K562 (cell line): ENCODE measurements around the gene ZNF385D. TPM values are rescaled to one million over a fixed set of nuclear protein-coding genes. Genes with fewer than 3 reads are reported as not detected.

Experiments
- ATAC-seq: fragments of 200-7000 bp; cut with Tn5 transposase; 3 replicates; pipeline ENCODE4 v1.9.1; 2020; ENCODE audit warnings: moderate library complexity
- BruUV-seq: library from RNA; stranded (reverse); fragments of 400-500 nt; replicated peaks from 2 replicates; lab custom pipeline; 2021; lab: Mats Ljungman, UMichigan
- CTCF ChIA-PET: fragments of 300-600 bp; formaldehyde crosslinking; extraction: SDS; loops from one replicate; lab custom pipeline; 2021; ENCODE audit warnings: low intra/inter-chr PET ratio; lab: Yijun Ruan, JAX
- POLR2A ChIA-PET: fragments of 300-600, 350-650 bp; sonication (Branson Sonifier 250); formaldehyde crosslinking; extraction: SDS; loops from one replicate; lab custom pipeline; 2021; ENCODE audit warnings: antibody characterized with exemption, inconsistent platforms; lab: Yijun Ruan, JAX
- DNase-seq, 4 experiments: peaks; one replicate each; pipeline versions ENCODE4 v3.0.0 to v3.0.0-alpha.2; 2011 to 2018; ENCODE audit warnings: low spot score in 3 of 4, mixed read lengths in 3 of 4; ENCODE audit errors: extremely low read depth in 1 of 4
- FAIRE-seq: peaks from 2 replicates; lab custom pipeline; 2011; peaks lifted over from hg19 to GRCh38; lab: Jason Lieb, UNC
- H2AFZ ChIP-seq: 2 replicates; pipeline ENCODE4 v1.6.0; 2011; ENCODE audit warnings: low read depth, low read length, control low read depth, inconsistent platforms
- H3K27ac ChIP-seq: fragments of 200-600 bp; 3 replicates; pipeline ENCODE4 v1.8.0; 2011; ENCODE audit warnings: low read depth, mild to moderate bottlenecking, control low read depth, inconsistent platforms, low read length, moderate library complexity, mixed read lengths; ENCODE audit errors: extremely low read depth
- H3K27me3 ChIP-seq, 2 experiments: fragments of 300-600 bp in 1 of 2; 2 replicates in 1 of 2; 3 replicates in 1 of 2; pipeline versions ENCODE4 v1.6.0 to v1.8.0; 2011; ENCODE audit warnings: inconsistent platforms in 2 of 2, low read length in 2 of 2, mild to moderate bottlenecking in 1 of 2, mixed read lengths in 1 of 2, moderate library complexity in 1 of 2; ENCODE audit not compliant: control insufficient read depth in 2 of 2, insufficient read depth in 2 of 2
- H3K36me3 ChIP-seq: fragments of 300-600 bp; 3 replicates; pipeline ENCODE4 v1.8.0; 2011; ENCODE audit warnings: mild to moderate bottlenecking, low read length, inconsistent platforms; ENCODE audit not compliant: control insufficient read depth, insufficient read depth
- H3K4me1 ChIP-seq, 2 experiments: fragments of 200-600 bp in 1 of 2; replicated peaks in 1 of 2; 2 replicates in 1 of 2; 3 replicates in 1 of 2; pipeline versions ENCODE4 v1.5.1 to v1.8.0; 2011; ENCODE audit warnings: inconsistent platforms in 2 of 2, low read length in 2 of 2, mild to moderate bottlenecking in 1 of 2, mixed read lengths in 1 of 2, moderate library complexity in 1 of 2; ENCODE audit not compliant: control insufficient read depth in 2 of 2, insufficient read depth in 2 of 2
- H3K4me2 ChIP-seq: 2 replicates; pipeline ENCODE4 v1.6.1; 2011; ENCODE audit warnings: low read length, control low read depth, inconsistent platforms, mixed read lengths; ENCODE audit not compliant: insufficient read depth
- H3K4me3 ChIP-seq: fragments of 200-600 bp; sonication (generic), shearing (Covaris generic); 2 replicates; pipeline ENCODE4 v1.5.1; 2016; ENCODE audit warnings: control low read depth, inconsistent platforms
- H3K79me2 ChIP-seq: fragments of 200-600 bp; 3 replicates; pipeline ENCODE4 v1.8.0; 2011; ENCODE audit warnings: low read length, inconsistent platforms; ENCODE audit not compliant: control insufficient read depth, insufficient read depth
- H3K9ac ChIP-seq, 2 experiments: 2 replicates each; pipeline versions ENCODE4 v1.6.0 to v1.6.1; 2011; ENCODE audit warnings: low read depth in 2 of 2, low read length in 2 of 2, control low read depth in 1 of 2, inconsistent platforms in 1 of 2, mild to moderate bottlenecking in 1 of 2, mixed read lengths in 1 of 2; ENCODE audit not compliant: insufficient read depth in 1 of 2
- H3K9me1 ChIP-seq: one replicate; pipeline ENCODE4 v1.6.0; 2011; ENCODE audit warnings: inconsistent platforms, mild to moderate bottlenecking, low read length, moderate library complexity; ENCODE audit not compliant: control insufficient read depth, insufficient read depth
- H3K9me3 ChIP-seq: replicated peaks from 2 replicates; pipeline ENCODE4 v1.5.1; 2011; ENCODE audit warnings: low read depth, low read length, inconsistent platforms; ENCODE audit not compliant: control insufficient read depth, insufficient read depth
- H4K20me1 ChIP-seq: replicated peaks from 2 replicates; pipeline ENCODE4 v1.6.1; 2011; ENCODE audit warnings: low read length, inconsistent platforms, mixed read lengths; ENCODE audit not compliant: control insufficient read depth, insufficient read depth
- CEBPG ChIP-seq, 3 experiments: fragments of 200-800 bp in 1 of 3; sonication (Bioruptor generic) in 1 of 3; sonication (generic) in 1 of 3; formaldehyde crosslinking in 1 of 3; IDR thresholded peaks in 2 of 3; conservative IDR thresholded peaks in 1 of 3; 2 replicates each; pipeline versions ENCODE4 v1.6.1 to v1.8.0; 2016 to 2022; ENCODE audit warnings: missing compliant biosample characterization in 2 of 3, missing genetic modification characterization in 2 of 3, mild to moderate bottlenecking in 1 of 3, missing genetic modification reagents in 1 of 3
- YY1 ChIP-seq, 3 experiments: IDR thresholded peaks; 2 replicates each; pipeline ENCODE4 v1.6.1; 2011; ENCODE audit warnings: low read length in 2 of 3, mild to moderate bottlenecking in 2 of 3, moderate library complexity in 2 of 3, borderline replicate concordance in 1 of 3, control low read depth in 1 of 3, low read depth in 1 of 3; ENCODE audit not compliant: insufficient read depth in 3 of 3, insufficient replicate concordance in 2 of 3, control insufficient read depth in 1 of 3, insufficient read length in 1 of 3; ENCODE audit errors: extremely low read depth in 1 of 3
- WGBS: fragments of 100-300 bp; shearing (Covaris generic); methylation state at CpG from one replicate; pipeline ENCODE4 v1.1.6; 2016; ENCODE audit warnings: low coverage, mixed read lengths; ENCODE audit not compliant: insufficient coverage; ENCODE audit errors: missing lambda C conversion rate; 5-methylcytosine and 5-hydroxymethylcytosine counted together
- in situ Hi-C: fragments of 300-500 bp; cut with MboI; formaldehyde crosslinking; loops from 4 replicates; pipeline ENCODE4 v1.15.0; 2018; ENCODE audit warnings: inconsistent platforms, mixed read lengths
- intact Hi-C: fragments of 100-400 bp; cut with micrococcal nuclease; formaldehyde crosslinking; loops from 2 replicates; pipeline ENCODE4 v1.14.2; 2022
- polyA plus RNA-seq, 8 experiments: library from polyadenylated mRNA; depleted of rRNA in 4 of 8; stranded (reverse) in 5 of 8; unstranded in 3 of 8; fragments of >200 nt; fragmentation: Nextera tagmentation in 2 of 8; fragmentation: Illumina TruSeq in 1 of 8; extraction: Ambion mirVana in 2 of 8; extraction: Trizol in 1 of 8; gene quantifications; 2 replicates each; pipeline versions ENCODE4 v1.2.1 to v1.2.3, GENCODE V29; 2011 to 2014; ENCODE audit warnings: inconsistent platforms in 1 of 8, missing spikeins in 1 of 8
- total RNA-seq, 7 experiments: library from RNA; depleted of rRNA in 6 of 7; stranded (reverse); fragments of >200 nt in 6 of 7; fragmentation: Illumina TruSeq in 2 of 7; extraction: Trizol in 2 of 7; gene quantifications; 2 replicates each; pipeline versions ENCODE4 v1.2.1 to v1.2.3, GENCODE V29; 2011 to 2021; ENCODE audit warnings: low replicate concordance in 1 of 7
- TF ChIP-seq, protein P1 (sequence below): fragments of 250-450 bp; sonication (Bioruptor Pico); IDR thresholded peaks from 2 replicates; pipeline ENCODE4 v1.8.0; 2022; ENCODE audit warnings: inconsistent platforms

ZNF385D gene
- total and polyA plus RNA-seq, 9 of the 15 experiments (the other 6 are each of a cell fraction or from before 2014, with no cell fraction given) = 0.14 to 1.7 (median 0.51) TPM

DNA sequence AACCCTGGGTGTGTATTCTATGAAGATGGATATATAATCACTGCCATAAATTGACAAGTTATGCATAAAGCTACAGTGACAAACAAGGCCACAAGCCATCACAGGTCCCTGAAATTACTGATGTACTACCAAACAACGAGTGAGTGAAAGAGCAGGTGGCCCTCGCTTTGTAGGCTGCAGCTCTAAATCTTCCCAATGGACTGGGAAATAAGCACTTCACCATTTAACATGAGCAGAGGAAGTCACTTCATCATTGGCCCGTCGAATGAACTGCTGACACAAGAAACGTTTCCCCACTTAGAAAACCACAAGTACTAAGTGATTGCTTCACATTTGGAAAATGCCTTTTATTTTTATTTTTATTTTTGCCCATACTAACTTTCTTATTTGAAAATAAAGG is 218.0 kb downstream of the ZNF385D start:
- intact Hi-C loops (no loop called here), in situ Hi-C loops (no loop called here)
- no peaks in the 10 kb centered on the region for H3K9me3 ChIP-seq
- H3K9me1 ChIP-seq = no peaks in the 10 kb centered on the region
- CTCF ChIA-PET = no interaction called here
- H3K27ac ChIP-seq = no peak overlapping the region
- H3K79me2 ChIP-seq = no peaks in the 10 kb centered on the region
- H4K20me1 ChIP-seq = no peaks in the 10 kb centered on the region
- no peak overlapping the region for H3K4me3 ChIP-seq
- no TSS peak for BruUV-seq
- H3K36me3 ChIP-seq = no peaks in the 10 kb centered on the region
- POLR2A ChIA-PET = no interaction called here
- no peak overlapping the region for H2AFZ ChIP-seq
- FAIRE-seq = peak; percentile 6
- ATAC-seq = no peak
- no peak overlapping the region for H3K4me2 ChIP-seq
- DNase-seq = no peak
- TF ChIP-seq CEBPG (CRISPR knock-in tag; IDR thresholded peaks at IDR 0.05) = no peak
- TF ChIP-seq CEBPG (tag; conservative IDR thresholded peaks at IDR 0.05 in 1 of 2, IDR thresholded peaks at IDR 0.05 in 1 of 2) = peak; percentile 28 to 37; a peak in 1 of 4 replicates
- TF ChIP-seq, protein P1, sequence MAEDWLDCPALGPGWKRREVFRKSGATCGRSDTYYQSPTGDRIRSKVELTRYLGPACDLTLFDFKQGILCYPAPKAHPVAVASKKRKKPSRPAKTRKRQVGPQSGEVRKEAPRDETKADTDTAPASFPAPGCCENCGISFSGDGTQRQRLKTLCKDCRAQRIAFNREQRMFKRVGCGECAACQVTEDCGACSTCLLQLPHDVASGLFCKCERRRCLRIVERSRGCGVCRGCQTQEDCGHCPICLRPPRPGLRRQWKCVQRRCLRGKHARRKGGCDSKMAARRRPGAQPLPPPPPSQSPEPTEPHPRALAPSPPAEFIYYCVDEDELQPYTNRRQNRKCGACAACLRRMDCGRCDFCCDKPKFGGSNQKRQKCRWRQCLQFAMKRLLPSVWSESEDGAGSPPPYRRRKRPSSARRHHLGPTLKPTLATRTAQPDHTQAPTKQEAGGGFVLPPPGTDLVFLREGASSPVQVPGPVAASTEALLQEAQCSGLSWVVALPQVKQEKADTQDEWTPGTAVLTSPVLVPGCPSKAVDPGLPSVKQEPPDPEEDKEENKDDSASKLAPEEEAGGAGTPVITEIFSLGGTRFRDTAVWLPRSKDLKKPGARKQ (CRISPR knock-in tag) = no peak
- TF ChIP-seq YY1 (IDR thresholded peaks at IDR 0.05; ENCODE audit: borderline replicate concordance in 1 of 3, control insufficient read depth in 1 of 3, extremely low read depth in 1 of 3, insufficient read depth in 3 of 3, insufficient read length in 1 of 3, insufficient replicate concordance in 2 of 3, low read depth in 1 of 3, low read length in 2 of 3) = no peak
- 4% methylated on average over 5 of the region's 5 CpGs for WGBS
- no peak overlapping the region for H3K9ac ChIP-seq
- H3K27me3 ChIP-seq = no peaks in the 10 kb centered on the region
- no peaks in the 10 kb centered on the region; a peak in 1 of 5 replicates for H3K4me1 ChIP-seq
